Gastrocnemius medialis (tissue), 4 donors: ENCODE data around the gene AAMDC. TPM values are rescaled to one million over a fixed set of nuclear protein-coding genes. Genes with fewer than 3 reads are reported as not detected.
A peak's percentile ranks its signal among the peaks of the same experiment; 100 is the strongest.

Experiments
- ATAC-seq, 2 donors: fragments of 150-250 bp; one replicate each; pipeline ENCODE4 v1.9.1; 2016
- DNase-seq, 2 donors: peaks; one replicate each; pipeline ENCODE4 v3.0.0-alpha.2; 2019
- H3K27ac ChIP-seq, 4 donors: fragments of 200-600 bp; sonication (generic); 1 replicate in 1 of 4; 2 replicates in 3 of 4; pipeline ENCODE4 v1.5.1; 2016 to 2018; ENCODE audit warnings: mild to moderate bottlenecking in 2 of 4, moderate library complexity in 1 of 4
- H3K27me3 ChIP-seq, 3 donors: fragments of 200-600 bp; sonication (generic) in 2 of 3; 1 replicate in 1 of 3; 2 replicates in 2 of 3; pipeline versions ENCODE4 v1.5.1 to v1.6.0; 2016 to 2019; ENCODE audit warnings: mild to moderate bottlenecking in 1 of 3, moderate library complexity in 1 of 3
- H3K36me3 ChIP-seq, 2 donors: fragments of 200-600 bp; sonication (generic) in 1 of 2; one replicate each; pipeline ENCODE4 v1.5.1; 2017 to 2018
- H3K4me1 ChIP-seq, 2 donors: fragments of 200-600 bp; sonication (generic) in 1 of 2; one replicate each; pipeline ENCODE4 v1.5.1; 2016 to 2017; ENCODE audit warnings: mild to moderate bottlenecking in 2 of 2
- H3K4me3 ChIP-seq, 4 donors: fragments of 200-600 bp; sonication (generic) in 3 of 4; 1 replicate in 1 of 4; 2 replicates in 3 of 4; pipeline ENCODE4 v1.5.1; 2016 to 2019; ENCODE audit warnings: mild to moderate bottlenecking in 2 of 4
- H3K9me3 ChIP-seq, 3 donors: fragments of 200-600 bp; sonication (generic) in 2 of 3; 1 replicate in 1 of 3; 2 replicates in 2 of 3; pipeline ENCODE4 v1.5.1; 2016 to 2019
- CTCF ChIP-seq, 5 experiments: fragments of 450-650 bp in 3 of 5; fragments of 200-600 bp in 2 of 5; sonication (generic) in 2 of 5; IDR thresholded peaks in 4 of 5; conservative IDR thresholded peaks in 1 of 5; 1 replicate in 4 of 5; 2 replicates in 1 of 5; pipeline ENCODE4 v1.5.1; 2016 to 2019; ENCODE audit warnings: antibody characterized with exemption in 5 of 5, mild to moderate bottlenecking in 3 of 5, moderate library complexity in 3 of 5
- POLR2A ChIP-seq, 2 donors: fragments of 450-650 bp; IDR thresholded peaks; one replicate each; pipeline ENCODE4 v1.6.1; 2017; ENCODE audit warnings: antibody characterized with exemption in 2 of 2, mild to moderate bottlenecking in 2 of 2, moderate library complexity in 2 of 2
- in situ Hi-C, 4 donors: fragments of 200-750 bp; cut with MboI; loops; one replicate each; pipeline versions ENCODE4 v1.15.0 to v1.8.0; 2017; ENCODE audit warnings: low sequenced_read_pairs in 4 of 4
- intact Hi-C: fragments of 100-400 bp; cut with DNase I; formaldehyde crosslinking; loops from one replicate; pipeline ENCODE4 v1.15.1; 2023; ENCODE audit warnings: low total_unique reads
- total RNA-seq, 4 donors: library from RNA; depleted of rRNA; stranded (reverse); fragments of >200 nt; gene quantifications; one replicate each; pipeline versions ENCODE4 v1.1.0 to v1.2.3, GENCODE V29; 2016

The AAMDC gene
- 10 to 100 TPM; 32.4 to 70.3 (median 48.3) TPM for total RNA-seq

DNA sequence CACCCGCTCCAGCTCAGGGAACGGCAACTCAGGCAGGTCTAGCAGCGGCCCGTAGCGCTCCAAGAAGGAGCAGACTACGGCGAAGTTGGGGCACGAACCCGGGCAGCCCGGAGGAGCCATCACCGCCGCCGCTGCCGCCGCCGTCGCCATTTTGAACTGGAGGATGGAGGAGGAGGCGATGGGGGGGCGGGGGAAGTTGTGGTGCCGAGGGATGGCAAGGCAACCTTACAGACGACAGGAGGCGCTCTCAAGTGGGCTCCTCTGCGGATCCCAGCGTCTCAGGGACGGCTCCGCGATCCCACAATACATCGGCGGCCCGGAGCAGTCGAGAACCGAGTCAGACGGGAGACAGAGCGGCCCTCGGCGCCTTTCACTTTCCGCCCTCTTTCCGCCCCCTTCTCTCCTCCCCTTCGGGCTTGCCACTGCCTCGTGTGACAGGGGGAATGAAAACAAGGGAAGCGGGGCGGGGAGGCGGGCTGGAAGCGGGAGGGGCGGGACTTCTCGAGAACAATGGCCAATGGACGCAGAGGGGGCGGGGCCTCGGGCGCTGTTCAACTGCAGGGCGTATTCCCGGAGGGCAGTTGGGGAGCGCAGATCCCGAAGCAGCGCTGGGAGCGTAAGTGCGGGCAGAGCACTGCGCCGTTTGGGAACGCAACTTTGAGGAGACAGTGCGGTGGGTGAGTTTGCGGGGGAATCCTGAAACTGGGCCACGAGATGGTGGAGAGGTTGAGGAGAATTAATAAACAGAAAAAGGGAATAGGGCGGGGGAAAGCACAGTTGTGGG is at the start of gene AAMDC, which contains the start of gene RSF1:
Gene AAMDC (plus strand): TSS at position 580 of the 784 bp plus-strand sequence. CDS start 21,353 bp downstream, outside the sequence.
Gene RSF1 (minus strand): TSS at position 158 of the 784 bp plus-strand sequence. CDS start 8 bp downstream, at position 150.
- TF ChIP-seq CTCF (IDR thresholded peaks at IDR 0.05 in 4 of 5, conservative IDR thresholded peaks at IDR 0.05 in 1 of 5) (peak; percentile 25 to 71 (median 58)), POLR2A (IDR thresholded peaks at IDR 0.05) (peak; percentile 82 to 96)
- peak; percentile 84 for ATAC-seq
- H3K27me3 ChIP-seq: no peaks in the 10 kb centered on the region
- peak; percentile 98 to 99 for DNase-seq
- in situ Hi-C loops (loop anchor here in 1 of 4 donors (25.0 kb wide), 1 partner anchor 167 kb away; the partner anchor contains the start of gene INTS4), intact Hi-C loops (loop anchor here (1.0 to 2.0 kb wide), 4 partner anchors 174 to 596 kb away; partner anchors contain the start of genes ALG8, CLNS1A, GAB2 and INTS4)
- H3K27ac ChIP-seq: peak within 1 kb of the TSS; percentile 98 to 99 (median 99)
- no peaks in the 10 kb centered on the region for H3K9me3 ChIP-seq
- H3K36me3 ChIP-seq: no peaks in the 10 kb centered on the region
- H3K4me1 ChIP-seq: peaks cover 51 to 53% of the 10 kb centered on the region in 2 donors
- H3K4me3 ChIP-seq: peak within 1 kb of the TSS; percentile 92 to 97 (median 96)

DNA sequence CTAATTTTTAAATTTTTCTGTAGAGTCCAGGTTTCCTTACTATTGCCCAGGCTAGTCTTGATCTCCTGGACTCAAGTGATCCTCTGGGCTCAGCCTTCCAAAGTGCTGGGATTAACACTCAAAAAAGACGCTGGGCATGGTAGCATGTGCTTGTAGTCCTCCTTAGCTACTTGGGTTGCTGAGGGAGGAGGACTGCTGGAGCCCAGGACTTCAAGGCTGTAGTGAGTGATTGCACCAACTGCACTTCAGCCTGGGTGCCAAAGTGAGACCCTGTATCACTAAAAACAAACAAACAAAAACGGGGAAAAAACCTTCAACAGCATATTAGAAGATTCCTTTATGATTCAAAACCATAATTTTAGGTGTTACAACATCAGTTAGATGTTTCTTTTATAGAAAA is 45.0 kb upstream of the AAMDC start:
- no peak for TF ChIP-seq CTCF (IDR thresholded peaks at IDR 0.05 in 4 of 5, conservative IDR thresholded peaks at IDR 0.05 in 1 of 5)
- no peak for TF ChIP-seq POLR2A (IDR thresholded peaks at IDR 0.05)
- DNase-seq: no peak
- H3K4me3 ChIP-seq: no peak overlapping the region
- no peaks in the 10 kb centered on the region for H3K9me3 ChIP-seq
- in situ Hi-C loops: no loop called here
- H3K27ac ChIP-seq: no peak overlapping the region
- no peaks in the 10 kb centered on the region for H3K36me3 ChIP-seq
- no peaks in the 10 kb centered on the region for H3K27me3 ChIP-seq
- ATAC-seq: no peak
- intact Hi-C loops: no loop called here
- peaks cover 5 to 18% of the 10 kb centered on the region in 2 donors for H3K4me1 ChIP-seq

- intact Hi-C loops (no loop called here), in situ Hi-C loops (no loop called here)
- no peaks in the 10 kb centered on the region for H3K9me3 ChIP-seq
- peaks cover 0 to 13% of the 10 kb centered on the region in 2 donors for H3K4me1 ChIP-seq
- H3K27me3 ChIP-seq: no peaks in the 10 kb centered on the region
- H3K36me3 ChIP-seq: no peaks in the 10 kb centered on the region
- H3K27ac ChIP-seq: no peak overlapping the region
- ATAC-seq (no peak), DNase-seq (no peak)
- H3K4me3 ChIP-seq: no peak overlapping the region
- no peak for TF ChIP-seq POLR2A (IDR thresholded peaks at IDR 0.05)
- peak in 4 of 5 experiments; percentile 2 to 32 (median 23) for TF ChIP-seq CTCF (IDR thresholded peaks at IDR 0.05 in 4 of 5, conservative IDR thresholded peaks at IDR 0.05 in 1 of 5)
These were observed 44.5 kb upstream of the AAMDC start for GRCh38 chr11:77776455-77776854.

GRCh38 chr11:77778118-77778517 is 42.8 kb upstream of the AAMDC start:
- no peak overlapping the region for H3K4me3 ChIP-seq
- TF ChIP-seq CTCF (IDR thresholded peaks at IDR 0.05 in 4 of 5, conservative IDR thresholded peaks at IDR 0.05 in 1 of 5) (no peak), POLR2A (IDR thresholded peaks at IDR 0.05) (no peak)
- H3K27me3 ChIP-seq: no peaks in the 10 kb centered on the region
- ATAC-seq (no peak), DNase-seq (no peak)
- peaks cover 0 to 13% of the 10 kb centered on the region in 2 donors for H3K4me1 ChIP-seq
- no peaks in the 10 kb centered on the region for H3K9me3 ChIP-seq
- in situ Hi-C loops (no loop called here), intact Hi-C loops (no loop called here)
- H3K36me3 ChIP-seq: no peaks in the 10 kb centered on the region
- no peak overlapping the region for H3K27ac ChIP-seq
